ENCODE measurements around the gene INTS14.

- TF ChIP-seq CTCF (IDR thresholded peaks at IDR 0.05; ENCODE audit: low read length) (no peak), EZH2 (optimal IDR thresholded peaks at IDR 0.05; ENCODE audit: low read depth, low read length) (no peak)
Observed at GRCh38 chr15:65633752-65634151, 22.8 kb upstream of the INTS14 start.
